ENCODE measurements around the gene EDEM2.

- no peak for TF ChIP-seq RCOR1 (IDR thresholded peaks at IDR 0.05; ENCODE audit: insufficient replicate concordance, low read length)
- TF ChIP-seq CEBPB (IDR thresholded peaks at IDR 0.05; ENCODE audit: low read depth, low read length): no peak
- no peak for TF ChIP-seq POLR2A (IDR thresholded peaks at IDR 0.05; ENCODE audit: low read depth, low read length)
- no peak for TF ChIP-seq CTCF (conservative IDR thresholded peaks at IDR 0.05; ENCODE audit: low read depth, low read length)
- no peak for TF ChIP-seq CHD1 (IDR thresholded peaks at IDR 0.05; ENCODE audit: low read depth, low read length)
- no peak for TF ChIP-seq USF2 (IDR thresholded peaks at IDR 0.05; ENCODE audit: low read depth, low read length)
- no peak for TF ChIP-seq ELK1 (IDR thresholded peaks at IDR 0.05; ENCODE audit: borderline replicate concordance, low read depth, low read length)
- no peak for TF ChIP-seq SMC3 (IDR thresholded peaks at IDR 0.05; ENCODE audit: low read depth, low read length)
- no peak for TF ChIP-seq RAD21 (IDR thresholded peaks at IDR 0.05; ENCODE audit: low read length)
- no peak for TF ChIP-seq FOS (IDR thresholded peaks at IDR 0.05; ENCODE audit: low read depth, low read length)
- no peak for TF ChIP-seq RFX5 (IDR thresholded peaks at IDR 0.05; ENCODE audit: low read depth, low read length)
- TF ChIP-seq MAFK (IDR thresholded peaks at IDR 0.05; ENCODE audit: low read depth, low read length): no peak
- no peak for TF ChIP-seq MAZ (IDR thresholded peaks at IDR 0.05; ENCODE audit: borderline replicate concordance, low read depth, low read length)
- no peak for TF ChIP-seq BHLHE40 (IDR thresholded peaks at IDR 0.05; ENCODE audit: low read depth, low read length)
Observed at GRCh38 chr20:35133735-35134134, 13.4 kb downstream of the EDEM2 start.

Measured in IMR-90 (cell line).